ENCODE results near the gene TSC1. TPM values are rescaled to one million over a fixed set of nuclear protein-coding genes. Genes with fewer than 3 reads are reported as not detected.

The TSC1 gene
- total RNA-seq, 1 donor from 2014 or later, result 31.7 TPM

DNA sequence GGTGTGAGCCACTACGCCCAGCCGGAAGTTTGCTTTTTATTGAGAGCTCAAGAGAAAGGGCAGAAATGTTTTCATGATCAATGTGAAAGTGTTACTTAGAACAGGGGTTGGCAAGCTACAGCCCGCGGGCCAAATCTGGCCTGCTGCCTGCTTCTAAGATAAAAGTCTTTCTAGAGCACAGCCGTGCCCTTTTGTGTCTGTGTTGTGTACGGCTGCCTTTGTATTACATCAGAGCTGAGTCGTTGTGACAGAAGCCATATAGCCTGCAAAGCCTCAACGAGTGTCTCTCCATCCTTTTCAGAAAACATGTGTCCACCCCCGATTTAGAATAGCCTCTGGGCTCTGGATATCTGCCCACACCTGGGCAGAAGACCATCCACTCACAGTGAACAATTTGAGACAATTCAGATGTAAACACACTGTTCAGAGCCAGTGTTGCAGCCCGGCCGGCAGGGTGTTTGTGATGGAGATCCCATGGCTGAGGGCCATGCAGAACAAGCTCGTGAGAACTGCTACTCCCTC, 95.2 kb downstream of the TSC1 start:
- Histone ChIP-seq H3K27me3 (ENCODE audit: control insufficient read depth, insufficient read depth, low read length) (no peaks in the 10 kb centered on the region), H3K4me3 (ENCODE audit: low read depth, low read length) (no peak overlapping the region), H3K36me3 (ENCODE audit: control insufficient read depth, insufficient read depth, low read length) (no peaks in the 10 kb centered on the region)
- DNase-seq (ENCODE audit: low read depth), result no peak
- TF ChIP-seq, protein P1, sequence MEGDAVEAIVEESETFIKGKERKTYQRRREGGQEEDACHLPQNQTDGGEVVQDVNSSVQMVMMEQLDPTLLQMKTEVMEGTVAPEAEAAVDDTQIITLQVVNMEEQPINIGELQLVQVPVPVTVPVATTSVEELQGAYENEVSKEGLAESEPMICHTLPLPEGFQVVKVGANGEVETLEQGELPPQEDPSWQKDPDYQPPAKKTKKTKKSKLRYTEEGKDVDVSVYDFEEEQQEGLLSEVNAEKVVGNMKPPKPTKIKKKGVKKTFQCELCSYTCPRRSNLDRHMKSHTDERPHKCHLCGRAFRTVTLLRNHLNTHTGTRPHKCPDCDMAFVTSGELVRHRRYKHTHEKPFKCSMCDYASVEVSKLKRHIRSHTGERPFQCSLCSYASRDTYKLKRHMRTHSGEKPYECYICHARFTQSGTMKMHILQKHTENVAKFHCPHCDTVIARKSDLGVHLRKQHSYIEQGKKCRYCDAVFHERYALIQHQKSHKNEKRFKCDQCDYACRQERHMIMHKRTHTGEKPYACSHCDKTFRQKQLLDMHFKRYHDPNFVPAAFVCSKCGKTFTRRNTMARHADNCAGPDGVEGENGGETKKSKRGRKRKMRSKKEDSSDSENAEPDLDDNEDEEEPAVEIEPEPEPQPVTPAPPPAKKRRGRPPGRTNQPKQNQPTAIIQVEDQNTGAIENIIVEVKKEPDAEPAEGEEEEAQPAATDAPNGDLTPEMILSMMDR (IDR thresholded peaks at IDR 0.05; ENCODE audit: insufficient read depth, low read length, poor library complexity, severe bottlenecking), result no peak

DNA sequence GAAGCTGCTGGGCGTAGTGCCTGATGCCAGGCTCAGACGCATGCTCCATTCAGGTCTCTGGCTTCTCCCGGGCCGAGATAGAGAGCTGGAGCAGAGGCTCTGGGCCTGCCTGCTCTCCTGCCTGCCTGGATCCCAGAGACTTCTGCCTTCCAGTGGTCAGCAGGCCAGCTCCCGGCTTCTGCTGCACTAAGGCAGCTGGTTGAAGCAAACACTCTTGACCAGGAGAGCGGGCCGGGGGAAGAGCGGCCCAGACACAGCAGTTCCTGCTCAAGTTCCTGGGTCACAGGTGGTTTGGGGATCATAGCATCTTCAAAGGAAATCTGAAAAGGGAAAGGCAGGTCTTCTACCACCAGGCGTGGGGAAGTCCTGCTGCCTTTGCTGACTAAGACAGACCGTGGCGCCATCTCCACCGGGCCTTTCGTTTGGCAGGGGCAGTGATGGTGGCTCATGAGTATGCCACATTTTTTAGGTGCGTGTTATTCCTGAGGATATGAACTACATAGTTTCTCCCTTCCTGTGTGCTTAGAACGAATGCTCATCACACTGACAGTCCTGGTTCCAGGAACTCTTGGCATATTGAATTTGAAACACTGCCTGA, 97.4 kb downstream of the TSC1 start:
- TF ChIP-seq, protein P1 (IDR thresholded peaks at IDR 0.05; ENCODE audit: insufficient read depth, low read length, poor library complexity, severe bottlenecking), result no peak
- Histone ChIP-seq H3K4me3 (ENCODE audit: low read depth, low read length) (no peak overlapping the region), H3K36me3 (ENCODE audit: control insufficient read depth, insufficient read depth, low read length) (no peaks in the 10 kb centered on the region), H3K27me3 (ENCODE audit: control insufficient read depth, insufficient read depth, low read length) (no peaks in the 10 kb centered on the region)
- DNase-seq (ENCODE audit: low read depth), result no peak

DNA sequence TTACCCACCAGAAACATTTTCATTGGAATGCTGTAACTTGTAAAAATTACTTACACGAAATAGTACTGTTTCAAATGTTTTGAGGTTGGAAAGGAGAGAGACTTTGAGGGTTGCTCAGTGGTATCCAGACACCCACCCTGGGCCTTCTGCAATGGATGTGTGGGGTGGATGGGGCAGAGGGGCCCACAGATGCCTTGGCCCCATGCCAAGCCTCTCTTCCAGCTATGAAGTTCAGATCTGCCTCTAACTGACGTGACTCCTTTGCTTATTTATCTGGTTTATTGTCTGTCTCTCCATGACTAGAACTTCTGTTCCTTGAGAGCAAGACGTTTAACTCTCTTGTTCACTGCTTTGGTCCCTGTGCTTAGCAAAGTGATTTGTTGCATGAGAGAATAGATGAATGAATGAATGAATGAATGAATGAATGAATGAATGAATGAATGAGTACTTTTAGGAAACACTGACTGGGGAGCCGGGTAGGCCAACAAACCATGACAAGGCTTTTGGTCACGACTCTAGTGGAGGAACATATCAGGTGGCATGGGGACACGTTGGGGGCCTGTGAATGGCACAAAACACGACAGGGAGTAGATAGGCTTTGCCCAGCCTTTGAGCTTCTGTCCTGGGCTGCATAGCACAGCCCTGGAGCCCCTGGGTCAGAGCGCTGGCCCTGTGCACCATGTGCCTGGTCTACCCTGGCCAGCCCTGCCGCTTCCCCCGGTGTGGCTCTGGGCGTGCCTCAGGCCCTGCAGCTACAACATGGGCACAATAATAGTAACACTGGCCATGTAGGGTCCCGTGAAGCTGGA, 98.1 kb downstream of the TSC1 start:
- H3K4me3 ChIP-seq (ENCODE audit: low read depth, low read length), result no peak overlapping the region
- TF ChIP-seq, protein P1 (IDR thresholded peaks at IDR 0.05; ENCODE audit: insufficient read depth, low read length, poor library complexity, severe bottlenecking), result no peak
- H3K36me3 ChIP-seq (ENCODE audit: control insufficient read depth, insufficient read depth, low read length), result no peaks in the 10 kb centered on the region
- no peak for DNase-seq (ENCODE audit: low read depth)
- H3K27me3 ChIP-seq (ENCODE audit: control insufficient read depth, insufficient read depth, low read length), result no peaks in the 10 kb centered on the region

DNA sequence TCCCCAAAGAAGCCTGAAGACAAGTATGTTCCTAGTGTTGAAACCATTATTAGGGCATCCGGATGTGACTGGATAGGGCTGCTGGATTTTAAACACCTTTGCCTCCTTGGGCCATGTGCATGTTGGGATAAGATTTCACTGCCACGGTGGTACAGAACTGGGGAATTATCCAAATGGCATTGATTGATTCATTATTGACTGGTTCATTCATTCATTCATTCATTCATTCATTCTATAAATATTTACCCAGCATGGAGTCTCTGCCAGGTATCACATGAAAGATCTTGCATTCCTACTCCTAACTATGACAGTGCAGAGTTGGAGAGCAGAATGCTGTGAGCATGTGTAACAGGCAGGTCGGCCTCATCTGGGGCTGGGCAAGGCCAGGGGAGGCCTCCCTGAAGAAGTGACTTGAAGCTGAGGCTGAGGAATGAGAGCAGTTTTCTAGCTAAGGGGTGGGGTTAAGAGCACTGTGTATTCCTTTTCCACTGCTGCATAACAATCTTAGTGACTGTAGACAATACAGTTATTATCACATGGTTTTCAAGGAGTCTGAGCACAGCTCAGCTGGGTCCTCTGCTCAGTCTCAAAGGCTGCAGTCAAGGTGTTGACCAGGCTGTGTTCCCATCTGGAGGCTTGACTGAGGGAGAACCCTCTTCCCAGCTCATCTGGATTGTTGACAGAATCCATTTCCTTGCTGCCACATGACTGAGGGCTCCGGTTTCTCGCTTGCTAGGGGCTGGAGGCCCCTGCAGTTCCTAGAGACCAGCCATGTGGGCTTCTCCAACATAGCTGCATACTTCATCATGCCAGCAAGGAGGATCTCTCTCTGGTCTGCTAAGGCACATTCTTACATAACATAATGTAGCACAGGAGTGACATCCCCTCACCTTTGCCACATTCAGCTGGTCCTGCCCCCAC, 102.0 kb downstream of the TSC1 start:
- Histone ChIP-seq H3K27me3 (ENCODE audit: control insufficient read depth, insufficient read depth, low read length) (no peaks in the 10 kb centered on the region), H3K36me3 (ENCODE audit: control insufficient read depth, insufficient read depth, low read length) (no peaks in the 10 kb centered on the region), H3K4me3 (ENCODE audit: low read depth, low read length) (no peak overlapping the region)
- TF ChIP-seq, protein P1 (IDR thresholded peaks at IDR 0.05; ENCODE audit: insufficient read depth, low read length, poor library complexity, severe bottlenecking), result no peak
- no peak for DNase-seq (ENCODE audit: low read depth)

Other genes starting within 250 kb of the TSC1 start
- gene AK8, start 66.3 kb downstream of the TSC1 start, total RNA-seq, result 1.6 and 2.0 TPM in 2 replicates
- 4.0 and 6.9 TPM in 2 replicates for gene SPACA9, start 65.7 kb downstream of the TSC1 start, total RNA-seq
- gene GFI1B, start 34.1 kb upstream of the TSC1 start, total RNA-seq, result not detected in 2 replicates
- gene GTF3C5, start 86.4 kb upstream of the TSC1 start, total RNA-seq, result 94.3 and 94.7 TPM in 2 replicates
- gene CEL, start 117.4 kb upstream of the TSC1 start, total RNA-seq, result 0.68 and 1.2 TPM in 2 replicates
- 39.9 and 43.7 TPM in 2 replicates for gene RALGDS, start 176.6 kb upstream of the TSC1 start, total RNA-seq
- 8.8 and 12.4 TPM in 2 replicates for gene GBGT1, start 219.3 kb upstream of the TSC1 start, total RNA-seq

All from kidney epithelial cell (primary cell).